Measurements from ENCODE around the gene NLRP10. TPM values are rescaled to one million over a fixed set of nuclear protein-coding genes. Genes with fewer than 3 reads are reported as not detected.

NLRP10 gene
- total and polyA plus RNA-seq, 2 of the 13 experiments (the other 11 are each of a cell fraction or from before 2014, with no cell fraction given) = not detected

- H3K9me3 ChIP-seq (ENCODE audit: low read length) = no peaks in the 10 kb centered on the region
- ChIA-PET POLR2A (no interaction called here), CTCF (ENCODE audit: low intra/inter-chr PET ratio, low total read pairs) (no interaction called here)
- no peak overlapping the region for H2AFZ ChIP-seq (ENCODE audit: low read length)
- H3K4me1 ChIP-seq (ENCODE audit: insufficient read depth, low read length) = no peaks in the 10 kb centered on the region
- DNase-seq (ENCODE audit: low spot score) = no peak
- H3K27ac ChIP-seq (ENCODE audit: extremely low read length, insufficient read depth, low read length) = no peak overlapping the region
- TF ChIP-seq ISL2 (CRISPR knock-in tag; IDR thresholded peaks at IDR 0.05) = no peak
- TF ChIP-seq MED8 (CRISPR knock-in tag; IDR thresholded peaks at IDR 0.05; ENCODE audit: insufficient replicate concordance) = no peak
- no peak for TF ChIP-seq TEAD2 (CRISPR knock-in tag; IDR thresholded peaks at IDR 0.05)
- TF ChIP-seq NFRKB (IDR thresholded peaks at IDR 0.05) = no peak
- TF ChIP-seq TMF1 (CRISPR knock-in tag; IDR thresholded peaks at IDR 0.05; ENCODE audit: low read depth) = no peak
- TF ChIP-seq TEAD3 (CRISPR knock-in tag; optimal IDR thresholded peaks at IDR 0.05; ENCODE audit: borderline replicate concordance) = no peak
- TF ChIP-seq SYNCRIP (IDR thresholded peaks at IDR 0.05; ENCODE audit: insufficient read depth, low read depth, low read length) = no peak
- TF ChIP-seq HCFC1 (IDR thresholded peaks at IDR 0.05; ENCODE audit: low read depth, low read length) = no peak
- TF ChIP-seq AFF4 (CRISPR knock-in tag; IDR thresholded peaks at IDR 0.05) = no peak
- TF ChIP-seq FOXO4 (CRISPR knock-in tag; conservative IDR thresholded peaks at IDR 0.05) = no peak
- no peak for TF ChIP-seq KDM3A (CRISPR knock-in tag; IDR thresholded peaks at IDR 0.05; ENCODE audit: low read depth)
- TF ChIP-seq NBN (conservative IDR thresholded peaks at IDR 0.05) = no peak
- TF ChIP-seq ATF1 (CRISPR knock-in tag; IDR thresholded peaks at IDR 0.05) = no peak
- H3K79me2 ChIP-seq (ENCODE audit: insufficient read depth, low read length) = no peaks in the 10 kb centered on the region
- H3K4me2 ChIP-seq (ENCODE audit: low read depth, low read length) = no peak overlapping the region
- no TSS peak for BruUV-seq (replicated peaks)
- peaks cover 0 to 3% of the 10 kb centered on the region in 2 experiments; a peak in 1 of 5 replicates for H3K27me3 ChIP-seq (ENCODE audit: control insufficient read depth in 1 of 2, insufficient read depth in 2 of 2, low read length in 2 of 2)
- in situ Hi-C loops (cut with HindIII; ENCODE audit: extremely low pct_ligation_motif_present, low pct_unique_long_range_greater_than_20kb) (no loop called here), intact Hi-C loops (cut with micrococcal nuclease; ENCODE audit: unreplicated experiment) (no loop called here)
- H3K36me3 ChIP-seq (replicated peaks in 1 of 2; ENCODE audit: control insufficient read depth in 1 of 2, insufficient read depth in 2 of 2, low read length in 2 of 2) = no peaks in the 10 kb centered on the region
- ATAC-seq = no peak
- H3K9ac ChIP-seq (ENCODE audit: insufficient read depth, low read depth, low read length) = no peak overlapping the region
- 0% methylated on average over 3 of the region's 3 CpGs for WGBS (ENCODE audit: low lambda C conversion rate)
- H3K4me3 ChIP-seq (replicated peaks in 1 of 3; ENCODE audit: insufficient read depth in 1 of 3, low read depth in 2 of 3, low read length in 3 of 3) = no peak overlapping the region
- H4K20me1 ChIP-seq (ENCODE audit: insufficient read depth, low read length) = no peaks in the 10 kb centered on the region
- no peak for FAIRE-seq
Measured at GRCh38 chr11:7969756-7970646, 4.8 kb upstream of the NLRP10 start.
